K562 (cell line): ENCODE results near the gene AHCYL2. TPM values are rescaled to one million over a fixed set of nuclear protein-coding genes. Genes with fewer than 3 reads are reported as not detected.

ENCODE experiments used
- CEBPB ChIP-seq: fragments of 450-650 bp; IDR thresholded peaks from 2 replicates; pipeline ENCODE4 v1.6.1; 2016; ENCODE audit warnings: missing genetic modification characterization, missing compliant biosample characterization
- CREBBP ChIP-seq: IDR thresholded peaks from one replicate; pipeline ENCODE4 v1.6.1; 2012; ENCODE audit warnings: low read depth, mild to moderate bottlenecking, control low read depth, inconsistent platforms, low read length
- DPF2 ChIP-seq: fragments of 450-650 bp; IDR thresholded peaks from 2 replicates; pipeline ENCODE4 v1.6.1; 2016
- HES1 ChIP-seq: fragments of 450-650 bp; IDR thresholded peaks from 2 replicates; pipeline ENCODE4 v1.6.1; 2016; ENCODE audit warnings: low read depth, mild to moderate bottlenecking, moderate library complexity
- ILF3 ChIP-seq: fragments of 450-650 bp; IDR thresholded peaks from 2 replicates; pipeline ENCODE4 v1.6.1; 2018; ENCODE audit warnings: antibody characterized with exemption, mild to moderate bottlenecking, moderate library complexity, borderline replicate concordance
- MGA ChIP-seq: fragments of 450-650 bp; IDR thresholded peaks from 2 replicates; pipeline ENCODE4 v1.6.1; 2016; ENCODE audit warnings: mild to moderate bottlenecking, moderate library complexity
- OTX1 ChIP-seq: fragments of 450-650 bp; formaldehyde crosslinking; IDR thresholded peaks from 2 replicates; pipeline ENCODE4 v1.4.0; 2022; ENCODE audit warnings: mild to moderate bottlenecking
- U2AF2 ChIP-seq: fragments of 200-400 bp; formaldehyde crosslinking; optimal IDR thresholded peaks from 2 replicates; pipeline ENCODE3; 2017; ENCODE audit warnings: low read depth, mild to moderate bottlenecking, low read length
- USF1 ChIP-seq: sonication (generic); formaldehyde crosslinking; IDR thresholded peaks from 2 replicates; pipeline ENCODE4 v1.9.0; 2022; ENCODE audit warnings: mild to moderate bottlenecking, missing genetic modification reagents
- polyA plus RNA-seq, 8 experiments: library from polyadenylated mRNA; depleted of rRNA in 4 of 8; stranded (reverse) in 5 of 8; unstranded in 3 of 8; fragments of >200 nt; fragmentation: Nextera tagmentation in 2 of 8; fragmentation: Illumina TruSeq in 1 of 8; extraction: Ambion mirVana in 2 of 8; extraction: Trizol in 1 of 8; gene quantifications; 2 replicates each; pipeline versions ENCODE4 v1.2.1 to v1.2.3, GENCODE V29; 2011 to 2014; ENCODE audit warnings: inconsistent platforms in 1 of 8, missing spikeins in 1 of 8
- total RNA-seq, 7 experiments: library from RNA; depleted of rRNA in 6 of 7; stranded (reverse); fragments of >200 nt in 6 of 7; fragmentation: Illumina TruSeq in 2 of 7; extraction: Trizol in 2 of 7; gene quantifications; 2 replicates each; pipeline versions ENCODE4 v1.2.1 to v1.2.3, GENCODE V29; 2011 to 2021; ENCODE audit warnings: low replicate concordance in 1 of 7
- TF ChIP-seq, protein P1 (sequence below), 2 experiments: fragments of 250-450 bp in 1 of 2; fragments of 450-650 bp in 1 of 2; sonication (Bioruptor Pico) in 1 of 2; IDR thresholded peaks; 2 replicates each; pipeline versions ENCODE4 v1.6.1 to v1.8.0; 2016 to 2021; ENCODE audit warnings: mild to moderate bottlenecking in 2 of 2, moderate library complexity in 2 of 2, missing compliant biosample characterization in 1 of 2, missing genetic modification characterization in 1 of 2

The AHCYL2 gene
- total and polyA plus RNA-seq, 9 of the 15 experiments (the other 6 are each of a cell fraction or from before 2014, with no cell fraction given), result 0.93 to 10.5 (median 5.2) TPM

DNA sequence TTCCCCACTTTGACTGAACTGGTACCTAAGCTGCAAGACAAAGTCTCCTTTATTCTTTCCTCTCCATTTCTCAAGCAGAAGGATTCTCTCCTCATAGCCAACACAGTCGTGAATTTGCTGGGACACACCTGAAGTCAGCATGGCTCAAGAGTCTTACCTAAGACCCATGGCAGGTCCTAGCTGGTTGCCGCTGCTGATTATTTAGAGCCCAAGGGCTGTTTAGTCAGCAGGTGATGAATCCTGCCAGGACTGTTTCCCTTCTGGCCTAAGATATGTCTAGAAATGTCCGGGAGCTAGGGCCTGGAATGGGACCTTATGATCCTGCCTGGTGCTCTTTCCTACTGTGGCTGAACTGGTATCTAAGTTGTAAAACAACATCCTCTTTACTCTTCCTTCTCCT is 82.8 kb downstream of the AHCYL2 start (continued):
- TF ChIP-seq, protein P1, sequence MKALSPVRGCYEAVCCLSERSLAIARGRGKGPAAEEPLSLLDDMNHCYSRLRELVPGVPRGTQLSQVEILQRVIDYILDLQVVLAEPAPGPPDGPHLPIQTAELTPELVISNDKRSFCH (CRISPR knock-in tag; IDR thresholded peaks at IDR 0.05), result no peak
- TF ChIP-seq, protein P1 (tag; IDR thresholded peaks at IDR 0.05), result no peak
- no peak for TF ChIP-seq ILF3
- TF ChIP-seq CREBBP, result no peak
- no peak for TF ChIP-seq HES1
- no peak for TF ChIP-seq DPF2
- no peak for TF ChIP-seq MGA
- TF ChIP-seq USF1 (CRISPR knock-in tag), result no peak
- TF ChIP-seq CEBPB (tag), result no peak
- no peak for TF ChIP-seq U2AF2
- TF ChIP-seq OTX1 (CRISPR knock-in tag), result no peak
